GM12864 (cell line): Measurements from ENCODE around the gene DUOX2.

Experiments used
- DNase-seq: peaks from one replicate; pipeline ENCODE4 v3.0.0-alpha.2; 2011; ENCODE audit warnings: low read depth
- H3K4me3 ChIP-seq: 2 replicates; pipeline ENCODE4 v1.5.1; 2011; ENCODE audit warnings: mild to moderate bottlenecking, low read depth, low read length, control low read depth
- TF ChIP-seq, protein P1 (sequence below): IDR thresholded peaks from 2 replicates; pipeline ENCODE4 v1.5.1; 2011; ENCODE audit warnings: low read depth, mild to moderate bottlenecking, moderate library complexity, low read length, control low read depth, inconsistent platforms; ENCODE audit errors: missing control alignments

Gene DUOX2

DNA sequence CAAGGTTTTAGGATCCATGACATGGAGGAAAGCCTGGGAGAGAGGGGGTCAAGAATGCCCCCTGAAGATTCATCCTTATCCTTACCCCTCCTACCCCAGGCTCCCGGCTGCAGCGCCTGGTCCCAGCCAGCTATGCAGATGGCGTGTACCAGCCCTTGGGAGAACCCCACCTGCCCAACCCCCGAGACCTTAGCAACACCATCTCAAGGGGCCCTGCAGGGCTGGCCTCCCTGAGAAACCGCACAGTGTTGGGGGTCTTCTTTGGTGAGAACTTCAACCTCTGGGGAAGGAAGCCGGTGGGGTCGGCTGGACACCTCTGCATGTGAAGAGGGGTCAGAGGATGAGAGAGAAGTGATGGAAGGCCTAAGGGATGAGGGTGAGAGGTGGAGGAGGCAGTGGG is 20.1 kb upstream of the DUOX2 start:
- no peak for DNase-seq
- TF ChIP-seq, protein P1, sequence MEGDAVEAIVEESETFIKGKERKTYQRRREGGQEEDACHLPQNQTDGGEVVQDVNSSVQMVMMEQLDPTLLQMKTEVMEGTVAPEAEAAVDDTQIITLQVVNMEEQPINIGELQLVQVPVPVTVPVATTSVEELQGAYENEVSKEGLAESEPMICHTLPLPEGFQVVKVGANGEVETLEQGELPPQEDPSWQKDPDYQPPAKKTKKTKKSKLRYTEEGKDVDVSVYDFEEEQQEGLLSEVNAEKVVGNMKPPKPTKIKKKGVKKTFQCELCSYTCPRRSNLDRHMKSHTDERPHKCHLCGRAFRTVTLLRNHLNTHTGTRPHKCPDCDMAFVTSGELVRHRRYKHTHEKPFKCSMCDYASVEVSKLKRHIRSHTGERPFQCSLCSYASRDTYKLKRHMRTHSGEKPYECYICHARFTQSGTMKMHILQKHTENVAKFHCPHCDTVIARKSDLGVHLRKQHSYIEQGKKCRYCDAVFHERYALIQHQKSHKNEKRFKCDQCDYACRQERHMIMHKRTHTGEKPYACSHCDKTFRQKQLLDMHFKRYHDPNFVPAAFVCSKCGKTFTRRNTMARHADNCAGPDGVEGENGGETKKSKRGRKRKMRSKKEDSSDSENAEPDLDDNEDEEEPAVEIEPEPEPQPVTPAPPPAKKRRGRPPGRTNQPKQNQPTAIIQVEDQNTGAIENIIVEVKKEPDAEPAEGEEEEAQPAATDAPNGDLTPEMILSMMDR = no peak

DNA sequence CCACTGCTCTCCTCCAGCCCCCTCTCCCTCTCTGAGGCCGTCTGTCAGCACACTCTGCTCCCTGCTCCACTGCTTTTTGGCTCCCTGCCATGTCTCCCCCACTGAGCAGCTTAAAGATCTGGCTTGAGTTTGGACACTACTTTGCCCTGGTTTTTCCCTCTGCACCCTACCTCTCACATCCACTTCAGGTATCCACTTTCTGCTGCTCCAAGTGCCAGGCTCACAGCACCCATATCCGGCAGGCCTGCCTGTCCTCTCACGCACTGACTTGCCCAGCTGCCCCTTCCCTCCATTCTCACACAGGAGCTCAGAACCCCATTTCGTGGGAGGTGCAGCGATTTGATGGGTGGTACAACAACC is 19.6 kb upstream of the DUOX2 start:
- no peak for DNase-seq
- H3K4me3 ChIP-seq = no peak overlapping the region
- TF ChIP-seq, protein P1 = no peak

More for the DNA sequence above, 20.1 kb upstream of the DUOX2 start:
- no peak overlapping the region for H3K4me3 ChIP-seq

DNA sequence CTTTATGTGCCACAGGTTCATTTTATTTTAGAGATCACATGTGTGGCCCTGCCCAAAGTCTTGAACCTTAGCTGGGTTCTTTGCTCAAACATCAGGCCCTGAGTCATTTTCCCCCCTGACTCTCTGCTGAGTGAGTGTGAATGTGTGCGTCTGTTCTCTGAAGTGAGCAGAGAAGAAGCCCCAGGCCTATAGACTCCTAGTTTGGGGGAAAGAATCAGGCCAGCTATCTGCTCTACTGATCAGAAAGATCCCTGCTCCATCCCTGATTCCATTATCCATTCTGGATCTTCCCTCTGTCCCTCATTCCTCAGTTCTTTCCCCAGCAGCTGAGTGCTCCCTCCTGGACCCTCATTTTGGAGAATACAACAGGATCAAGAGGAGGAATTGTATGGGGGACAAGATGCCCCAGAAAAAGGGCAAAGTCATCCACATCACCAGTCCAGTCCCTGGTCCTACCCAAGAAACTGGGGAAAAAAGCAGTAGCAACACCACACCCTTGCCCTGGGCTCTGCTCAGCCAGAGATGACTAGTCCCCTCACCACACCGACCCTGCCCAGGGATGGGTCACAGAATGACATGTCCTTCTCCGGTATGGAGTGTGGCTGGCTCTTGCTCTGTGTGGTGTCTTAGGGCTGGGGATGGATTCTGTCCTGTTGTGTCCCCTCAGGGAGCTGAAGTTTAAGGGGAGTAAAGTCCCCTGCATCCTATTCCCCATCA is 19.0 kb upstream of the DUOX2 start:
- TF ChIP-seq, protein P1 = no peak
- no peak overlapping the region for H3K4me3 ChIP-seq
- DNase-seq = no peak

DNA sequence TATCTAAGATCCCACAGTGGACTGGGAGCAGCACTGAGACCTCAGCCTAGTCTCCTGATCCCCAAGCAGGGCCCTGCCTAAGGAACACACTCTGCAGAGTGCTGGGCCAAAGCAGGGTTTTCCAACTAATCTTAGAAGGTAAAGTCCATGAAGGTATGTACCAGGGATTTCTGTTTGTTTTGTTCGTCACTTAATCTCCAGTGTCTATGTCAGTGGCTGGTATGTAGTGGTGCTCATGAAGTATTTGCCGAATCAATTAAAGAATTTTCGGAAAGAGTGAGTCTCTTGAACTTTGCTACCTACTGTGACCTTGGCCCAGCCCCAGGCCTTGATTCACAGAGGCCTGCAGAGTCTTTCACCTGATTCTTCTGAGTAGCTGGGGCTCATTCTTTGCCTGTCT is 17.5 kb upstream of the DUOX2 start:
- TF ChIP-seq, protein P1 = no peak
- DNase-seq = no peak
- no peak overlapping the region for H3K4me3 ChIP-seq

DNA sequence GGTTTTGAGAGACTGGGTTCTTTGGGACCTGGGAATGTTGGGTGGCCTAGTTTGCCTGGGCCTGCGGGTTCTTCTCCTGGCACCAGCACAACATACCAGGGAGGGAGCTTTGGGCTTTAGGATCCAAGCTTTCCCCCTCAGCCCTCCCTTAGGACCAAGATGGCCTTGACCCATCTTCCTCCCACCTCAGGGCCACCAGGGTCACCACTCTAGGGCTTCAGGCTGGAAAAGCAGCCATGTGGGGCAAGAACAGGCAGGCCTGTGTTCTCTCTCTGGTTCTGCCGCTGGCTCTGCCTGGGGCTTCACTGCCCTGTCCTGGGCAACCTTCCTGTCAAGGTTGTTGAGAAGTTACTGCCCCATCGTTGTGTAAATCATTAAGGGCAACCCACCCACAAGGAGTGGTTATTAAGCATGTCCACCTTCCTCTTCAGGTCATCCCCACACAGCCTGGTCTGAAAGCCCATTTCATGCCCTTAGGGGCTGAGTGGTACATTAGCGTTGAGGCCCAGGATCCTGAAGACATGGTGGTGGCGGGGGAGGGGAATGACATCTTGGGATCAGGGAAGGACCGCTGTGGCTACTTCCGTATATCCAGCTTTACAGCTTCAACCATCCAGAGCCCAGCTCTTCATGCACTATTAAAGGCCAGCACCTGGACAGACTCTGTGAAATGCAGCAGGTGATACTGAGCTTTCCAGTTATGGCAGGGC is 16.5 kb upstream of the DUOX2 start:
- no peak for DNase-seq
- no peak overlapping the region for H3K4me3 ChIP-seq
- TF ChIP-seq, protein P1 = no peak

DNA sequence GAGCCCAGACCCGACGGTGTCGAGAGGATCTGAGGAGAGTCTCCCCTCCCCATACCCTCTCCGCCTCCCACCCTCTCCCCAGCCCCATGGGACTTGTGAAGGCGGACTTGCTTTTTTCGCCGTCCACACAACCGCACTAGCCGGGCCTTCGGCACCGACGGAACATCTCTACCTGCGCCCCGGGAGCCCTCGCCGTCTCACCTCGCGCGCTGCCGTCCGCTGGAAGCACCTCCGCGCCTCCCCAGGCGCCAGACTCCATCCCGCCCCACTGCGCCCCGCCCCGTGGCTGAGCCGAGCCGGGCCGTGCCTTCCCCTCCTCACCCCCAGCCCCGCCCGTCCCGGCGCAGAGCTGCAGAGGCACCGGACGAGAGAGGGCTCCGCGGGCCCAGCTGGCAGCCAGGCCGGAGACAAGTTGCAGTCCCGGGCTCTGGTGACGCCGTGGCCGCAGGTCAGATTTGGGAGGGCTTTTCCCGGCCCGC is 15.7 kb upstream of the DUOX2 start, which contains the start of the genes DUOX1 and DUOXA1:
Gene DUOX1, plus strand, starts transcription at position 344 of the 479 bp plus-strand sequence. CDS start 1,973 bp downstream, outside the sequence.
Gene DUOXA1, minus strand, starts transcription at position 229 of the 479 bp plus-strand sequence. CDS start 6,865 bp downstream, outside the sequence.
- DNase-seq = no peak
- TF ChIP-seq, protein P1 = no peak
- H3K4me3 ChIP-seq = no peak within 1 kb of the TSS
